OCI-LY7 (cell line): Measurements from ENCODE around the gene SPRING1. TPM values are rescaled to one million over a fixed set of nuclear protein-coding genes. Genes with fewer than 3 reads are reported as not detected.

Experiments used
- BruUV-seq: library from RNA; stranded (reverse); fragments of 400-500 nt; replicated peaks from 2 replicates; lab custom pipeline; 2021; lab: Mats Ljungman, UMichigan
- CTCF ChIA-PET: fragments of 300-600 bp; sonication (Branson Sonifier 250); formaldehyde crosslinking; loops from one replicate; lab custom pipeline; 2022; ENCODE audit warnings: antibody characterized with exemption; ENCODE audit not compliant: unreplicated experiment; lab: Charles Lee
- POLR2A ChIA-PET: fragments of 300-600 bp; sonication (Branson Sonifier 250); formaldehyde crosslinking; loops from one replicate; lab custom pipeline; 2022; ENCODE audit warnings: antibody characterized with exemption; lab: Charles Lee
- DNase-seq: peaks from one replicate; pipeline ENCODE4 v3.0.0-alpha.2; 2015; ENCODE audit warnings: low spot score
- H2AFZ ChIP-seq: fragments of 200-600 bp; sonication (generic), shearing (Covaris generic); 2 replicates; pipeline ENCODE4 v1.6.1; 2014; ENCODE audit warnings: mild to moderate bottlenecking, antibody characterized with exemption, low read length, moderate library complexity
- H3K27ac ChIP-seq: fragments of 200-600 bp; sonication (generic); 2 replicates; pipeline ENCODE4 v1.5.1; 2014; ENCODE audit warnings: mixed run types, low read depth, mild to moderate bottlenecking, moderate library complexity, low read length, inconsistent platforms; ENCODE audit not compliant: poor library complexity, severe bottlenecking
- H3K36me3 ChIP-seq: fragments of 200-600 bp; sonication (generic); 2 replicates; pipeline ENCODE4 v1.6.1; 2014; ENCODE audit warnings: mild to moderate bottlenecking, antibody characterized with exemption, low read length, moderate library complexity, mixed read lengths; ENCODE audit not compliant: insufficient read depth
- H3K4me1 ChIP-seq: fragments of 200-600 bp; sonication (generic); 2 replicates; pipeline ENCODE4 v1.5.1; 2014; ENCODE audit warnings: mild to moderate bottlenecking, low read length; ENCODE audit not compliant: insufficient read depth, poor library complexity, severe bottlenecking
- H3K4me2 ChIP-seq: fragments of 200-600 bp; sonication (generic); 2 replicates; pipeline ENCODE4 v1.6.1; 2014; ENCODE audit warnings: mild to moderate bottlenecking, low read length
- H3K4me3 ChIP-seq: fragments of 200-600 bp; sonication (generic); 2 replicates; pipeline ENCODE4 v1.5.1; 2014; ENCODE audit warnings: mild to moderate bottlenecking, low read depth, low read length; ENCODE audit not compliant: poor library complexity, severe bottlenecking
- H3K79me2 ChIP-seq: fragments of 200-600 bp; sonication (generic); 2 replicates; pipeline ENCODE4 v1.6.1; 2016; ENCODE audit warnings: low read depth, mild to moderate bottlenecking, low read length, moderate library complexity, mixed read lengths; ENCODE audit not compliant: insufficient read depth
- H3K9me2 ChIP-seq: fragments of 200-600 bp; sonication (generic); 2 replicates; pipeline ENCODE4 v1.6.1; 2016; ENCODE audit warnings: mild to moderate bottlenecking, low read length, mixed read lengths; ENCODE audit not compliant: insufficient read depth
- H3K9me3 ChIP-seq: fragments of 200-600 bp; sonication (generic); 2 replicates; pipeline ENCODE4 v1.6.1; 2014; ENCODE audit warnings: mild to moderate bottlenecking, mixed run types, low read length, mixed read lengths
- H4K20me1 ChIP-seq: fragments of 200-600 bp; sonication (generic); 2 replicates; pipeline ENCODE4 v1.6.1; 2014; ENCODE audit warnings: mild to moderate bottlenecking, antibody characterized with exemption, low read length, moderate library complexity, mixed read lengths; ENCODE audit not compliant: insufficient read depth
- EZH2phosphoT487 ChIP-seq: fragments of 200-600 bp; sonication (generic); IDR thresholded peaks from 2 replicates; pipeline ENCODE4 v1.6.1; 2018; ENCODE audit warnings: low read depth, borderline replicate concordance, mild to moderate bottlenecking, mixed run types, antibody characterized with exemption, low read length, moderate library complexity, mixed read lengths
- intact Hi-C: fragments of 100-400 bp; cut with micrococcal nuclease; formaldehyde crosslinking; loops from one replicate; pipeline ENCODE4 v1.10.0; 2022; ENCODE audit not compliant: unreplicated experiment
- total RNA-seq, 2 experiments: library from RNA; depleted of rRNA in 1 of 2; stranded (reverse); fragments of >200 nt in 1 of 2; shearing (Covaris generic) in 1 of 2; gene quantifications; 2 replicates each; pipeline ENCODE4 v1.2.3, GENCODE V29; 2014 to 2022
- TF ChIP-seq, protein P1 (sequence below): fragments of 200-600 bp; sonication (generic); conservative IDR thresholded peaks from 2 replicates; pipeline ENCODE4 v1.5.1; 2014; ENCODE audit warnings: mild to moderate bottlenecking, antibody characterized with exemption, low read length, moderate library complexity, mixed read lengths

Gene SPRING1
- total RNA-seq, 2 experiments from 2014 or later = 65.1 to 75.5 TPM

DNA sequence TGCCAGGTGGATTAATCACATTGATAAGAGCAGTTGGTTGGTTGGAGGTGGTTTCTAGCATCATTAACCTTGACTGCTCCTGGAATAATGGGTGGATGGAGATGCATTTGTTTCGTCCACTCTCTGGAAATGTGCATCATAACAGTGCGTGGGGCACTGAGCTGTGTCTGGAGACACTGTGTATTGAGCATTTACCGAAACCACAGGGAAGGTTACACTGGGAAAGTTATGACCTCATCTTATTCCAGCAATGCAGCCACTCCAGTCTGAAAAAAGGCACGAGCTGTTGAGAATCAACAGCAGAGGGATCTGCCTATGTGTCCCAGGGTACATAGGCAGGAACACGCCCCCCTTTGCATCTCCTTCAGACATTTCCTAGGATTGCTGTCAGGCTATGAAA is 27.4 kb upstream of the SPRING1 start:
- Histone ChIP-seq H3K27ac (no peak overlapping the region), H3K36me3 (peaks cover 66% of the 10 kb centered on the region), H3K9me3 (no peaks in the 10 kb centered on the region), H3K4me1 (no peaks in the 10 kb centered on the region), H3K79me2 (no peaks in the 10 kb centered on the region), H4K20me1 (no peaks in the 10 kb centered on the region), H3K9me2 (no peaks in the 10 kb centered on the region), H2AFZ (no peak overlapping the region), H3K4me3 (no peak overlapping the region), H3K4me2 (no peak overlapping the region)
- CTCF ChIA-PET = no interaction called here
- POLR2A ChIA-PET = interaction anchor here (0.6 to 1.2 kb wide), 4 partner anchors 10 to 409 kb away, joined by 3 to 4 read pairs (median 3); no protein-coding TSS in a partner anchor
- no peak for DNase-seq
- TF ChIP-seq, protein P1, sequence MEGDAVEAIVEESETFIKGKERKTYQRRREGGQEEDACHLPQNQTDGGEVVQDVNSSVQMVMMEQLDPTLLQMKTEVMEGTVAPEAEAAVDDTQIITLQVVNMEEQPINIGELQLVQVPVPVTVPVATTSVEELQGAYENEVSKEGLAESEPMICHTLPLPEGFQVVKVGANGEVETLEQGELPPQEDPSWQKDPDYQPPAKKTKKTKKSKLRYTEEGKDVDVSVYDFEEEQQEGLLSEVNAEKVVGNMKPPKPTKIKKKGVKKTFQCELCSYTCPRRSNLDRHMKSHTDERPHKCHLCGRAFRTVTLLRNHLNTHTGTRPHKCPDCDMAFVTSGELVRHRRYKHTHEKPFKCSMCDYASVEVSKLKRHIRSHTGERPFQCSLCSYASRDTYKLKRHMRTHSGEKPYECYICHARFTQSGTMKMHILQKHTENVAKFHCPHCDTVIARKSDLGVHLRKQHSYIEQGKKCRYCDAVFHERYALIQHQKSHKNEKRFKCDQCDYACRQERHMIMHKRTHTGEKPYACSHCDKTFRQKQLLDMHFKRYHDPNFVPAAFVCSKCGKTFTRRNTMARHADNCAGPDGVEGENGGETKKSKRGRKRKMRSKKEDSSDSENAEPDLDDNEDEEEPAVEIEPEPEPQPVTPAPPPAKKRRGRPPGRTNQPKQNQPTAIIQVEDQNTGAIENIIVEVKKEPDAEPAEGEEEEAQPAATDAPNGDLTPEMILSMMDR = no peak
- TF ChIP-seq EZH2phosphoT487 = no peak
- intact Hi-C loops = no loop called here
- BruUV-seq = no TSS peak

GRCh38 chr12:116761499-116761898 is 23.6 kb upstream of the SPRING1 start:
- Histone ChIP-seq H2AFZ (no peak overlapping the region), H3K79me2 (no peaks in the 10 kb centered on the region), H3K4me2 (no peak overlapping the region), H3K27ac (no peak overlapping the region), H3K36me3 (peaks cover 76% of the 10 kb centered on the region), H3K9me3 (no peaks in the 10 kb centered on the region), H3K9me2 (no peaks in the 10 kb centered on the region), H4K20me1 (no peaks in the 10 kb centered on the region), H3K4me1 (no peaks in the 10 kb centered on the region), H3K4me3 (no peak overlapping the region)
- intact Hi-C loops = no loop called here
- DNase-seq = no peak
- BruUV-seq = no TSS peak
- POLR2A ChIA-PET = interaction anchor here (1.2 to 1.3 kb wide), 2 partner anchors 9 to 13 kb away, joined by 4 to 5 read pairs; no protein-coding TSS in a partner anchor
- TF ChIP-seq, protein P1 = no peak
- TF ChIP-seq EZH2phosphoT487 = no peak
- CTCF ChIA-PET = interaction anchor here (0.8 kb wide), 1 partner anchor 24 kb away, joined by 3 read pairs; no protein-coding TSS in a partner anchor

DNA sequence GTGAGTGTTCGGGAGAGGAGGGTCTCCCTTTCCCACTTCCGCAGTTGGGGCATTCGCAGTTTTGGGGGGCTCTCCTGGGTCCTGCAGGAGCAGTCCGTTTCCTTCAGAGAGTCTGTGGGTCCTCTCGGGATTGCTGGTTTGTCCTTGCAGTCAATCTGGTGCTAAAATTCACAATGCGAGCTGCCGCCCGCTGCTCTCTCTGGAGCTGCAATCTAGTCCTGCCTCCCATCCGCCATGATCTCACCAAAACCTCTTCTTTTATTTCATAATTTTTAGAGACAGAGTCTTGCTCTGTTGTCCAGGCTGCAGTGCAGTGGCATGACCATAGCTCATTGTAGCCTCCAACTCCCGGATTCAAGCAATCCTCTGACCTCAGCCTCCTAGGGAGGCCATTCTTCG is 22.8 kb upstream of the SPRING1 start:
- H3K27ac ChIP-seq = no peak overlapping the region
- H3K4me2 ChIP-seq = no peak overlapping the region
- intact Hi-C loops = no loop called here
- BruUV-seq = no TSS peak
- H3K4me1 ChIP-seq = no peaks in the 10 kb centered on the region
- H3K9me2 ChIP-seq = no peaks in the 10 kb centered on the region
- no peaks in the 10 kb centered on the region for H3K9me3 ChIP-seq
- H3K79me2 ChIP-seq = no peaks in the 10 kb centered on the region
- no peak overlapping the region for H2AFZ ChIP-seq
- DNase-seq = no peak
- H3K4me3 ChIP-seq = no peak overlapping the region
- ChIA-PET POLR2A (interaction anchor here (0.6 to 1.3 kb wide), 3 partner anchors 8 to 121 kb away, joined by 3 to 5 read pairs (median 4); partner anchors contain the start of gene HRK), CTCF (no interaction called here)
- TF ChIP-seq, protein P1 = no peak
- TF ChIP-seq EZH2phosphoT487 = no peak
- H4K20me1 ChIP-seq = no peaks in the 10 kb centered on the region
- H3K36me3 ChIP-seq = peaks cover 80% of the 10 kb centered on the region
